ENCODE data around the gene IL25. TPM values are rescaled to one million over a fixed set of nuclear protein-coding genes. Genes with fewer than 3 reads are reported as not detected.

The IL25 gene
- total and polyA plus RNA-seq, 2 of the 8 experiments (the other 6 are each of a cell fraction or from before 2014, with no cell fraction given) = not detected

GRCh38 chr14:23352506-23353432, 19.8 kb upstream of the IL25 start, which contains the start of gene SLC22A17 (continued):
- TF ChIP-seq KDM5A (IDR thresholded peaks at IDR 0.05; ENCODE audit: low read length) (no peak), SAP30 (IDR thresholded peaks at IDR 0.05; ENCODE audit: insufficient read depth, insufficient replicate concordance, low read length) (no peak), BACH1 (IDR thresholded peaks at IDR 0.05; ENCODE audit: low read length) (no peak), KDM4A (IDR thresholded peaks at IDR 0.05; ENCODE audit: low read depth, low read length, severe bottlenecking) (peak; percentile 17), POLR2AphosphoS5 (IDR thresholded peaks at IDR 0.05; ENCODE audit: low read depth, low read length) (peak; percentile 74), KDM1A (IDR thresholded peaks at IDR 0.05; ENCODE audit: borderline replicate concordance, low read length) (no peak), SIX5 (IDR thresholded peaks at IDR 0.05; ENCODE audit: low read depth, low read length) (no peak), RBBP5 (IDR thresholded peaks at IDR 0.05; ENCODE audit: borderline replicate concordance, low read depth, low read length) (no peak), CHD1 (IDR thresholded peaks at IDR 0.05; ENCODE audit: low read depth, low read length) (no peak), TAF7 (optimal IDR thresholded peaks at IDR 0.05; ENCODE audit: borderline replicate concordance, low read depth, low read length) (no peak), YY1 (IDR thresholded peaks at IDR 0.05; ENCODE audit: low read depth, low read length) (no peak), EP300 (IDR thresholded peaks at IDR 0.05; ENCODE audit: borderline replicate concordance in 1 of 2, low read depth in 2 of 2, low read length in 2 of 2) (no peak), SIN3A (conservative IDR thresholded peaks at IDR 0.05 in 1 of 2, IDR thresholded peaks at IDR 0.05 in 1 of 2; ENCODE audit: low read depth in 1 of 2, low read length in 2 of 2) (peak; percentile 57 to 62; a peak in 2 of 4 replicates), BCL11A (IDR thresholded peaks at IDR 0.05; ENCODE audit: low read depth in 2 of 2, low read length in 2 of 2) (no peak), ZNF274 (IDR thresholded peaks at IDR 0.05; ENCODE audit: borderline replicate concordance, extremely low read depth, low read length) (no peak), JUN (IDR thresholded peaks at IDR 0.05; ENCODE audit: low read depth, low read length) (no peak), SP1 (IDR thresholded peaks at IDR 0.05; ENCODE audit: low read depth, low read length) (no peak), CTCF (IDR thresholded peaks at IDR 0.05; ENCODE audit: control extremely low read depth in 1 of 3, insufficient read depth in 1 of 3, low read depth in 1 of 3, low read length in 3 of 3) (peak in 2 of 3 experiments; percentile 11 to 22; a peak in 2 of 4 replicates), CEBPB (IDR thresholded peaks at IDR 0.05; ENCODE audit: low read depth, low read length) (no peak), CREB1 (IDR thresholded peaks at IDR 0.05) (peak; percentile 87), CTBP2 (IDR thresholded peaks at IDR 0.05; ENCODE audit: borderline replicate concordance, insufficient read depth, insufficient read length, low read length) (no peak)

Data from H1 (cell line).